ENCODE measurements around the gene STX1A.

The STX1A gene

DNA sequence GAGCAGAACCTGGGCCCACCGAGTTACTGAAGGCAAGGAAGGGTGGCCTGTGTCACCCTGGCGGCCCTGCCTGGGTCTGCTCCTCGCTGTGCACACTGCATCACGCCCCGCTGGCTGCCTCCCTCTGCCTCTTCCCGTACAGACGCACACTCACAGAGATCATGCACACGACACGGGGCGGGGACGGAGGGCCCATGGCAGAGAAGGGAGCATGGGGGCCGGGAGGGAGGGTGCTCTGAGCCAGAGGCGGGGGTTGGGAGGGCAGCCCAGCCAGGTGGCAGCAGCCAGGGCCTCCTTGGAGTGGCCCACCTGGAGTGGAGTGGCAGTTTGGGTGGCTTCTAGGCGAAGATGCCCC is 19.4 kb downstream of the STX1A start:
- TF ChIP-seq, protein P1, sequence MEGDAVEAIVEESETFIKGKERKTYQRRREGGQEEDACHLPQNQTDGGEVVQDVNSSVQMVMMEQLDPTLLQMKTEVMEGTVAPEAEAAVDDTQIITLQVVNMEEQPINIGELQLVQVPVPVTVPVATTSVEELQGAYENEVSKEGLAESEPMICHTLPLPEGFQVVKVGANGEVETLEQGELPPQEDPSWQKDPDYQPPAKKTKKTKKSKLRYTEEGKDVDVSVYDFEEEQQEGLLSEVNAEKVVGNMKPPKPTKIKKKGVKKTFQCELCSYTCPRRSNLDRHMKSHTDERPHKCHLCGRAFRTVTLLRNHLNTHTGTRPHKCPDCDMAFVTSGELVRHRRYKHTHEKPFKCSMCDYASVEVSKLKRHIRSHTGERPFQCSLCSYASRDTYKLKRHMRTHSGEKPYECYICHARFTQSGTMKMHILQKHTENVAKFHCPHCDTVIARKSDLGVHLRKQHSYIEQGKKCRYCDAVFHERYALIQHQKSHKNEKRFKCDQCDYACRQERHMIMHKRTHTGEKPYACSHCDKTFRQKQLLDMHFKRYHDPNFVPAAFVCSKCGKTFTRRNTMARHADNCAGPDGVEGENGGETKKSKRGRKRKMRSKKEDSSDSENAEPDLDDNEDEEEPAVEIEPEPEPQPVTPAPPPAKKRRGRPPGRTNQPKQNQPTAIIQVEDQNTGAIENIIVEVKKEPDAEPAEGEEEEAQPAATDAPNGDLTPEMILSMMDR (IDR thresholded peaks at IDR 0.05; ENCODE audit: low read depth, low read length): no peak
- in situ Hi-C loops (cut with HindIII; ENCODE audit: low sequenced_read_pairs): no loop called here
- DNase-seq (ENCODE audit: low read depth, low spot score): no peak
- H3K4me3 ChIP-seq (ENCODE audit: low read depth, low read length): no peak overlapping the region

DNA sequence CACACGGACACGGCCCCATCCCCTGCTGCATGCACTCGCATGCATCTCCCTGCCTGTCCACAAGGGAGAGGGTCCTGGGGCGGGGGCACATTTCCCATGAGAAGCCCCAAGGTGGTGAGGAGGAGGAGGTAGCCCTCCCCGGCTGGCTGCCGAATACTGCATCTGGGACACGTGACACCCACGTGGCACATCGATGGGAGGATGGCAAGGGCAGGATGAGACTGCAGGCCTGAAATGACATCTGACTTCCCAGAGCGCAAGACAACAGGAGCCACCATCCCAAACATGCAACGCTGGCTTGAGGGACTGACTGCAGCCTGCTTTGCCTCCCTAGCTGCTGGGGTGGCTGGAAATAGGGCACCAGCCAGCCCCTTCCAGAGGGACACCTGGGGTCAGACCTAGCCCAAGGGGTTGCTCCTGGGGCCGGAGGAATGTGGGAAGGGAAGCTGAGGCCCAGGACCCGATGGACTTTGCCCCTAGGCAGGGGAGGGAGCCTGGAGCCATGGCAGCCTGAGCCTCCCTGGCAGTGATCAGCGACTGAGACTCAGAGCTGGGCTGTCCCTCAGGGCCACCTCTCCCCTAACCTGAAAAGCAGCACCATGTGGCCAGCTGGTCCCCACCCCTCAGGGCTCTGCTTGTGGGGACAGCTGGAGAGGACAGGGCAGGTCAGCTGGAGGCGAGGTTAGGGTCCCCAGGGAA is 19.9 kb downstream of the STX1A start:
- DNase-seq (ENCODE audit: low read depth, low spot score): no peak
- no peak overlapping the region for H3K4me3 ChIP-seq (ENCODE audit: low read depth, low read length)
- in situ Hi-C loops (cut with HindIII; ENCODE audit: low sequenced_read_pairs): no loop called here
- TF ChIP-seq, protein P1 (IDR thresholded peaks at IDR 0.05; ENCODE audit: low read depth, low read length): no peak

DNA sequence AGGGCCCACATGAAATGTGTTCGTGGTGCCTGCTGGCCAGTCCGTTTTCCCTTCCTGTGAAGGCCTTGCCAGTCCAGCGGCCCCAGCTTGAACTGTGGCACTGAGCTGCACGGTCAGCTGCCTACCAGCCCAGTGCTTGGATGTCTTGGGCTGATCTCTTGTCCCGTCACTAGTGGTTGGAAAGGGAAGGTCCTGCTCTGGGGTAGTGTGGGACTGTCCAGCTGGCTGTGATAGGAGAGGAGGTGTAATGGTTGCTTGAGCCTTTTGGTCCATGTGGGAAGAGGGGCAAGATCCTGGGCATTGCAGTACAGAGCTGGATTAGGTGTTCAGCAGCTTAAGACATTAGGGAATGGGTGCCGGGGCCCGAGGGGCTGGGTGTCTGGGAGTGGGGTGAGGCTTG is 21.1 kb downstream of the STX1A start:
- DNase-seq (ENCODE audit: low read depth, low spot score): no peak
- no peak overlapping the region for H3K4me3 ChIP-seq (ENCODE audit: low read depth, low read length)
- TF ChIP-seq, protein P1 (IDR thresholded peaks at IDR 0.05; ENCODE audit: low read depth, low read length): no peak
- in situ Hi-C loops (cut with HindIII; ENCODE audit: low sequenced_read_pairs): no loop called here

DNA sequence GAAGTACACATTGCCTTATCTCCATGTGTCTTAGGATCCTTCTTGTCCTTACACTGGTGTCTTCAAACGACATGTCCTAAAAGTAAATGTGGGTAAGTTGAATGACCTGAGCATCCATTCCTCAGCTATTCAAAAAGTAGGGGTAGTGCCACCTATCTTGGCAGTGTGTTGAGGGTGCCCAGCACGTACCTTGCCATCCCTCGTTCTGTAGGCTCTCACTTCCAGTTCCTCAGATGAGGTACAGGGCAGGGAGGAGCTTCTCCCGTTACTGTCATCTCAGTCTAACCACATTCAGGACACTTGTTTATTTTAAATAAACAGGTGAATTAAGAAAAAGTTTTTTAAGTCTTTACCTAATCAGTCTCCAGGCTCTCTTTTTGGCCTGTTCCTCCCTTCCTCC is 23.1 kb downstream of the STX1A start:
- TF ChIP-seq, protein P1 (IDR thresholded peaks at IDR 0.05; ENCODE audit: low read depth, low read length): no peak
- H3K4me3 ChIP-seq (ENCODE audit: low read depth, low read length): no peak overlapping the region
- in situ Hi-C loops (cut with HindIII; ENCODE audit: low sequenced_read_pairs): no loop called here
- DNase-seq (ENCODE audit: low read depth, low spot score): no peak

DNA sequence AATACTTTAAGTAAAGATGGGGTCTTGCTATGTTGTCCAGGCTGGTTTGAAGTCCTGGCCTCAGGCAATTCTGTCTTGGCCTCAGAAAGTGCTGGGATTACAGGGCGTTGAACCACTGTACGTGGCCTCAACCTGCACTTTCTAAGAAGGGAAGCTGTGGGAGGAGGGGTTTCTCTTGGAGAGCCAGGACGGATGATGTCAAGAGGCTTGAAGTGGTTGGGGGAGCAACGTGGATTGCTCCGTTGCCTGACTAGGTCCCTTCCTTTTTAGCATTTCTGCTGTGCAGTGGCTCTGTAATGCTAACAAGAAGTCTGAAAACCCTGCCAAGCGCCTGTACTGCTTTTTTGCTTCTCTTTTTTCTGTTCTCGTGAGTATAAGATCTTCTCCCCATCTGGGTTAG is 28.8 kb downstream of the STX1A start:
- in situ Hi-C loops (cut with HindIII; ENCODE audit: low sequenced_read_pairs): no loop called here
- no peak overlapping the region for H3K4me3 ChIP-seq (ENCODE audit: low read depth, low read length)
- no peak for DNase-seq (ENCODE audit: low read depth, low spot score)
- TF ChIP-seq, protein P1 (IDR thresholded peaks at IDR 0.05; ENCODE audit: low read depth, low read length): no peak

DNA sequence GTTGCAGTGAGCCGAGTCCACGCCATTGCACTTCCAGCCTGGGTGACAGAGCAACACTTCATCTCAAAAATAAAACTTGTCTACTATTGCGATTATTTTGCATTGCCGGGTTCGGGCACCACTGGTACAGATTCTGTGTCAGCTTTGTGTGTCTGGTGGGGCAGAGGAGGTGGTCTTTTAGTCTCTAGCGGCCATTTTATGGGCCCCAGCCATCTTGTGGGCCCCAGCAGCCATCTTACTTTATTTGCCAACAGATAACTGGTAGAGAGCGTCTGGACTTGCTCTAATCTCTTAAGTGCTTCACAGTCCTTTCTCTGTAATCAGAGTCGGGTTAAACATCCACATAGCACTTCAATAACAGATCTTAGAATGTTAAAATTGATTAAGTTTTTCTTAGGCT is 31.2 kb downstream of the STX1A start:
- no peak for DNase-seq (ENCODE audit: low read depth, low spot score)
- no peak overlapping the region for H3K4me3 ChIP-seq (ENCODE audit: low read depth, low read length)
- TF ChIP-seq, protein P1 (IDR thresholded peaks at IDR 0.05; ENCODE audit: low read depth, low read length): no peak
- in situ Hi-C loops (cut with HindIII; ENCODE audit: low sequenced_read_pairs): no loop called here

Measured in astrocyte of the spinal cord (primary cell).